Measurements from ENCODE around the gene FOXC1.

Gene FOXC1

GRCh38 chr6:1600063-1600763 lies 9.5 kb upstream of the FOXC1 start:
- DNase-seq = no peak

GRCh38 chr6:1600764-1601157 lies 9.0 kb upstream of the FOXC1 start:
- DNase-seq = no peak

GRCh38 chr6:1601158-1602048 lies 8.3 kb upstream of the FOXC1 start:
- DNase-seq = no peak

GRCh38 chr6:1602049-1602713 lies 7.5 kb upstream of the FOXC1 start:
- DNase-seq = no peak

GRCh38 chr6:1603708-1604107 lies 6.0 kb upstream of the FOXC1 start:
- no peak for DNase-seq

- DNase-seq = no peak
Observed at GRCh38 chr6:1604158-1605003, 5.3 kb upstream of the FOXC1 start.

GRCh38 chr6:1605004-1605892 lies 4.5 kb upstream of the FOXC1 start:
- no peak for DNase-seq

- no peak for DNase-seq
Observed at GRCh38 chr6:1605893-1606779, 3.6 kb upstream of the FOXC1 start.

GRCh38 chr6:1606780-1607515 lies 2.8 kb upstream of the FOXC1 start:
- no peak for DNase-seq

- DNase-seq = no peak
Observed at GRCh38 chr6:1607516-1608221, 2.0 kb upstream of the FOXC1 start.

- DNase-seq = no peak
Observed at GRCh38 chr6:1608222-1609040, 1.3 kb upstream of the FOXC1 start.

GRCh38 chr6:1609041-1609647 lies 571 bp upstream of the FOXC1 start:
- DNase-seq = no peak

GRCh38 chr6:1610497-1611321 lies 994 bp downstream of the FOXC1 start:
- no peak for DNase-seq

GRCh38 chr6:1611322-1611571 lies 1.5 kb downstream of the FOXC1 start:
- no peak for DNase-seq

GRCh38 chr6:1611572-1612298 lies 2.0 kb downstream of the FOXC1 start:
- DNase-seq = no peak

- no peak for DNase-seq
Observed at GRCh38 chr6:1612299-1612973, 2.7 kb downstream of the FOXC1 start.
